ENCODE measurements around the gene DENND5A.

- TF ChIP-seq CTCF (conservative IDR thresholded peaks at IDR 0.05; ENCODE audit: low read depth, low read length) (no peak), EZH2 (IDR thresholded peaks at IDR 0.05; ENCODE audit: low read length, unreplicated experiment) (no peak), EZH2phosphoT487 (IDR thresholded peaks at IDR 0.05; ENCODE audit: borderline replicate concordance, low read length) (no peak)
Measured at GRCh38 chr11:9133956-9134355, 131.2 kb downstream of the DENND5A start.

Data from PC-3 (cell line).